HepG2 (cell line): ENCODE data around the gene RTP3. TPM values are rescaled to one million over a fixed set of nuclear protein-coding genes. Genes with fewer than 3 reads are reported as not detected.

Experiments
- ATAC-seq: fragments of 200-7000 bp; cut with Tn5 transposase; 3 replicates; pipeline ENCODE4 v1.9.1; 2020; ENCODE audit warnings: mild to moderate bottlenecking, moderate library complexity
- BruUV-seq: library from RNA; stranded (reverse); fragments of 400-500 nt; replicated peaks from 2 replicates; lab custom pipeline; 2021; lab: Mats Ljungman, UMichigan
- CTCF ChIA-PET: fragments of 300-600 bp; formaldehyde crosslinking; extraction: SDS; loops from one replicate; lab custom pipeline; 2021; ENCODE audit warnings: low total read pairs, inconsistent platforms, low intra/inter-chr PET ratio; lab: Yijun Ruan, JAX
- POLR2A ChIA-PET: fragments of 350-600 bp; sonication (Branson Sonifier 250); formaldehyde crosslinking; loops from one replicate; lab custom pipeline; 2020; ENCODE audit warnings: antibody characterized with exemption, inconsistent platforms; lab: Yijun Ruan, JAX
- DNase-seq: peaks from one replicate; pipeline ENCODE4 v3.0.0-alpha.2; 2015; ENCODE audit warnings: low spot score
- FAIRE-seq: peaks from 3 replicates; lab custom pipeline; 2011; peaks lifted over from hg19 to GRCh38; lab: Jason Lieb, UNC
- H2AFZ ChIP-seq: one replicate; pipeline ENCODE4 v1.6.1; 2011; ENCODE audit warnings: low read length, inconsistent platforms
- H3K27ac ChIP-seq: fragments of 300-600 bp; 3 replicates; pipeline ENCODE4 v1.8.0; 2011; ENCODE audit warnings: mixed run types, mild to moderate bottlenecking, mixed read lengths, low read length, inconsistent platforms; ENCODE audit not compliant: insufficient read depth; ENCODE audit errors: extremely low read length
- H3K27me3 ChIP-seq, 2 experiments: fragments of 200-600 bp in 1 of 2; 2 replicates in 1 of 2; 3 replicates in 1 of 2; pipeline versions ENCODE4 v1.6.0 to v1.8.0; 2011; ENCODE audit warnings: low read length in 2 of 2, mild to moderate bottlenecking in 2 of 2, moderate library complexity in 2 of 2, inconsistent platforms in 1 of 2; ENCODE audit not compliant: insufficient read depth in 2 of 2, control insufficient read depth in 1 of 2
- H3K36me3 ChIP-seq, 2 experiments: fragments of 200-600 bp in 1 of 2; replicated peaks in 1 of 2; 2 replicates in 1 of 2; 3 replicates in 1 of 2; pipeline versions ENCODE4 v1.5.1 to v1.8.0; 2011; ENCODE audit warnings: low read length in 2 of 2, inconsistent platforms in 1 of 2; ENCODE audit not compliant: insufficient read depth in 2 of 2, control insufficient read depth in 1 of 2
- H3K4me1 ChIP-seq: 2 replicates; pipeline ENCODE4 v1.5.1; 2012; ENCODE audit warnings: low read length, inconsistent platforms; ENCODE audit not compliant: insufficient read depth
- H3K4me2 ChIP-seq: 2 replicates; pipeline ENCODE4 v1.6.0; 2011; ENCODE audit warnings: low read depth, low read length, inconsistent platforms
- H3K4me3 ChIP-seq, 3 experiments: fragments of 200-600 bp in 1 of 3; sonication (generic), shearing (Covaris generic) in 1 of 3; replicated peaks in 1 of 3; 2 replicates each; pipeline ENCODE4 v1.5.1; 2011 to 2016; ENCODE audit warnings: low read length in 3 of 3, inconsistent platforms in 2 of 3, low read depth in 2 of 3, mild to moderate bottlenecking in 2 of 3, control low read depth in 1 of 3, mixed read lengths in 1 of 3; ENCODE audit not compliant: insufficient read depth in 1 of 3
- H3K79me2 ChIP-seq: one replicate; pipeline ENCODE4 v1.6.1; 2011; ENCODE audit warnings: low read length, inconsistent platforms; ENCODE audit not compliant: insufficient read depth
- H3K9ac ChIP-seq: 2 replicates; pipeline ENCODE4 v1.6.0; 2011; ENCODE audit warnings: mild to moderate bottlenecking, low read depth, low read length, inconsistent platforms; ENCODE audit not compliant: insufficient read depth
- H3K9me3 ChIP-seq: 2 replicates; pipeline ENCODE4 v1.5.1; 2012; ENCODE audit warnings: mild to moderate bottlenecking, low read length
- H4K20me1 ChIP-seq: 2 replicates; pipeline ENCODE4 v1.6.0; 2011; ENCODE audit warnings: inconsistent platforms, mild to moderate bottlenecking, low read length, moderate library complexity; ENCODE audit not compliant: insufficient read depth
- CREM ChIP-seq, 2 experiments: sonication (generic) in 1 of 2; formaldehyde crosslinking in 1 of 2; IDR thresholded peaks; 2 replicates each; pipeline versions ENCODE4 v1.4.0 to v1.6.1; 2016 to 2020; ENCODE audit warnings: antibody characterized with exemption in 1 of 2, mild to moderate bottlenecking in 1 of 2, missing genetic modification reagents in 1 of 2
- FOXP1 ChIP-seq, 2 experiments: fragments of 450-650 bp in 1 of 2; IDR thresholded peaks; 2 replicates each; pipeline ENCODE4 v1.6.1; 2017 to 2018; ENCODE audit warnings: antibody characterized with exemption in 1 of 2
- HMGA1 ChIP-seq: sonication (generic); formaldehyde crosslinking; conservative IDR thresholded peaks from 2 replicates; pipeline ENCODE4 v1.4.0; 2020; ENCODE audit warnings: missing genetic modification reagents
- HNF4A ChIP-seq: sonication (generic); formaldehyde crosslinking; IDR thresholded peaks from 2 replicates; pipeline ENCODE4 v1.4.0; 2020; ENCODE audit warnings: missing genetic modification reagents
- KDM5A ChIP-seq: fragments of 200-600 bp; sonication (generic); IDR thresholded peaks from 2 replicates; pipeline ENCODE4 v1.7.0; 2018; ENCODE audit warnings: antibody characterized with exemption, mild to moderate bottlenecking, low read length, borderline replicate concordance
- MED1 ChIP-seq: sonication (generic); formaldehyde crosslinking; IDR thresholded peaks from 2 replicates; pipeline ENCODE4 v1.4.0; 2020; ENCODE audit warnings: missing genetic modification reagents
- MTERF4 ChIP-seq: sonication (generic); formaldehyde crosslinking; IDR thresholded peaks from 2 replicates; pipeline ENCODE4 v1.8.0; 2023; ENCODE audit warnings: mild to moderate bottlenecking, missing genetic modification reagents
- NFKB2 ChIP-seq: sonication (generic); formaldehyde crosslinking; IDR thresholded peaks from 2 replicates; pipeline ENCODE4 v1.4.0; 2020; ENCODE audit warnings: missing genetic modification reagents, borderline replicate concordance
- PRDM15 ChIP-seq: sonication (generic); formaldehyde crosslinking; IDR thresholded peaks from 2 replicates; pipeline ENCODE4 v1.4.0; 2020; ENCODE audit warnings: missing genetic modification reagents
- REL ChIP-seq: sonication (generic); formaldehyde crosslinking; conservative IDR thresholded peaks from 2 replicates; pipeline ENCODE4 v1.8.0; 2022; ENCODE audit warnings: mild to moderate bottlenecking, missing genetic modification reagents, moderate library complexity
- RNF2 ChIP-seq: fragments of 450-650 bp; conservative IDR thresholded peaks from 2 replicates; pipeline ENCODE4 v1.6.1; 2016; ENCODE audit warnings: low read depth
- SAFB2 ChIP-seq: sonication (generic); formaldehyde crosslinking; IDR thresholded peaks from 2 replicates; pipeline ENCODE4 v1.5.1; 2020; ENCODE audit warnings: missing genetic modification reagents, low read depth, mild to moderate bottlenecking, borderline replicate concordance
- SP4 ChIP-seq: sonication (generic); formaldehyde crosslinking; IDR thresholded peaks from 2 replicates; pipeline ENCODE4 v1.8.1; 2023; ENCODE audit warnings: mild to moderate bottlenecking, missing genetic modification reagents
- ZFP36 ChIP-seq: fragments of 150-350 bp; IDR thresholded peaks from 2 replicates; pipeline ENCODE4 v1.6.1; 2018; ENCODE audit warnings: borderline replicate concordance, low read length, low read depth; ENCODE audit not compliant: partially characterized antibody
- ZFP36L1 ChIP-seq: sonication (generic); formaldehyde crosslinking; IDR thresholded peaks from 2 replicates; pipeline ENCODE4 v1.8.0; 2022; ENCODE audit warnings: mild to moderate bottlenecking, missing genetic modification reagents, moderate library complexity
- ZMAT3 ChIP-seq: sonication (generic); formaldehyde crosslinking; conservative IDR thresholded peaks from 2 replicates; pipeline ENCODE4 v1.7.0; 2021; ENCODE audit warnings: missing genetic modification reagents
- ZNF34 ChIP-seq: sonication (generic); formaldehyde crosslinking; IDR thresholded peaks from 2 replicates; pipeline ENCODE4 v1.4.0; 2020; ENCODE audit warnings: mild to moderate bottlenecking, missing genetic modification reagents, borderline replicate concordance
- WGBS: methylation state at CpG from one replicate; pipeline ENCODE4 v1.1.6; 2017; ENCODE audit warnings: low lambda C conversion rate; 5-methylcytosine and 5-hydroxymethylcytosine counted together
- in situ Hi-C: cut with HindIII; loops from 2 replicates; pipeline ENCODE4 v1.10.0; 2017; ENCODE audit warnings: low pct_unique_long_range_greater_than_20kb; ENCODE audit not compliant: extremely low pct_ligation_motif_present
- intact Hi-C: fragments of 100-400 bp; cut with micrococcal nuclease; formaldehyde crosslinking; loops from one replicate; pipeline ENCODE4 v1.10.0; 2022; ENCODE audit not compliant: unreplicated experiment
- polyA plus RNA-seq, 8 experiments: library from polyadenylated mRNA; depleted of rRNA in 3 of 8; stranded (reverse) in 7 of 8; unstranded in 1 of 8; fragments of >200 nt; fragmentation: Illumina TruSeq in 4 of 8; extraction: Trizol in 4 of 8; gene quantifications; 2 replicates each; pipeline versions ENCODE4 v1.2.1 to v1.2.3, GENCODE V29; 2011 to 2016; ENCODE audit warnings: low read depth in 4 of 8, missing spikeins in 1 of 8, mixed read lengths in 1 of 8; ENCODE audit not compliant: insufficient read depth in 1 of 8
- total RNA-seq, 5 experiments: library from RNA; depleted of rRNA; stranded (reverse); fragments of >200 nt; fragmentation: Illumina TruSeq; extraction: Trizol; gene quantifications; 2 replicates each; pipeline ENCODE4 v1.2.3, GENCODE V29; 2016; ENCODE audit warnings: low read depth in 1 of 5
- TF ChIP-seq, protein P1 (sequence below): sonication (generic); formaldehyde crosslinking; IDR thresholded peaks from 2 replicates; pipeline ENCODE4 v1.9.0; 2022; ENCODE audit warnings: low read depth, missing genetic modification reagents

The RTP3 gene
- total and polyA plus RNA-seq, 2 of the 13 experiments (the other 11 are each of a cell fraction or from before 2014, with no cell fraction given): 0.09 TPM; not detected in 1

DNA sequence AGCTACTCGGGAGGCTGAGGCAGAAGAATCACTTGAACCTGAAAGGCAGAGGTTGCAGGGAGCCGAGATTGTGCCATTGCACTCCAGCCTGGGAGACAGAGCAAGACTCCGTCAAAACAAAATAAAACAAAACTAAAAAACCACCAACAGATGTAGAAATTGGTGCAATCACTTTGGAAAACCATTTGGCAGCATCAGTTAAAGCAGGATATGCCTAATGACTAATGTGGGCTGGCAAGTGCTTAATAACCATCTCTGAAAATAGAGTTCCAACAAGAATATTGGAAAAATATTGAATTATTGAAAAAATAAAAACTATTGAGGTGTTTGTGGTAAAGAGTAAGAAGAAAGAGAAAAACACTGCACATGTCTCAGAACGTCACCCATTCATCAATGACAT lies 16.1 kb upstream of the RTP3 start (continued):
- TF ChIP-seq REL (CRISPR knock-in tag) (no peak), RNF2 (no peak), MTERF4 (CRISPR knock-in tag) (no peak), NFKB2 (CRISPR knock-in tag) (no peak), PRDM15 (CRISPR knock-in tag) (no peak), ZNF34 (CRISPR knock-in tag) (no peak), MED1 (no peak), SAFB2 (no peak)

DNA sequence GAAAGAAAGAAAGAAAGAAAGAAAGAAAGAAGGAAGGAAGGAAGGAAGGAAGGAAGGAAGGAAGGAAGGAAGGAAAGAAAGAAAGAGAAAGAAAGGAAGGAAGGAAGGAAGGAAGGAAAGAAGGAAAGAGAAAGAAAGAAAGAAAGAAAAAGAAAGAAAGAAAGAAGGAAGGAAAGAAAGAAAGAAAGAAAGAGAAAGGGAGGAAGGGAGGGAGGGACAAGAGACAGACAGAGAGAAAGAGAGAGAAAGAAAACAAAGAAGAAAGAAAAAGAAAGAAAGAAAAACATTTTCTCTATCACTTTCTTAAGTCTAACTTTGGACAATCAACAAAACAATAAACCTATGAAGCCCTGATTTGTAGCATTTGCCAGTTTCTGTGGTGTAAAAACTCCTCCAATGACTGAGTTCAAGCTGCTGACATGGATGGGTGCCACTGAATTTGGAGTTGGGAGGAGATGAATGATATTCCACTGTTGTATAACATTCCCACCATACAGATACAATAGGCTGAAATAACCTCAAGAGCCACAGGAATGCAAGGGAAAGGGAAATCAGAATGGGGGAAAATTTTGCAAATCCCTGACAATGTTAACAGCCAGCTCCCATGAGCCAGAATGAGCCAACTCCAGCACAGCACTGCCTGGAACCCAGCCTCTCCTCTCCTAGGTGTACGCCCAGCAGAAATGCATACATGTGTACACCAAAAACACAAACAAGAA lies 15.0 kb upstream of the RTP3 start:
- intact Hi-C loops: no loop called here
- Histone ChIP-seq H3K27ac (no peak overlapping the region), H3K4me3 (no peak overlapping the region), H3K4me2 (no peak overlapping the region), H2AFZ (no peak overlapping the region), H3K4me1 (peaks cover 14% of the 10 kb centered on the region), H3K36me3 (no peaks in the 10 kb centered on the region), H3K9ac (no peak overlapping the region), H4K20me1 (no peaks in the 10 kb centered on the region), H3K27me3 (peaks cover 0 to 1% of the 10 kb centered on the region in 2 experiments; a peak in 1 of 5 replicates), H3K9me3 (no peaks in the 10 kb centered on the region), H3K79me2 (no peaks in the 10 kb centered on the region)
- no peak for DNase-seq
- FAIRE-seq: no peak
- ChIA-PET POLR2A (no interaction called here), CTCF (no interaction called here)
- no TSS peak for BruUV-seq
- in situ Hi-C loops: loop anchor here (10.0 kb wide), 1 partner anchor 182 kb away; no protein-coding TSS in a partner anchor
- whole genome bisulfite sequencing: 57% methylated on average over 1 of the region's 1 CpG
- no peak for ATAC-seq
- TF ChIP-seq SP4 (CRISPR knock-in tag): no peak
- TF ChIP-seq, protein P1, sequence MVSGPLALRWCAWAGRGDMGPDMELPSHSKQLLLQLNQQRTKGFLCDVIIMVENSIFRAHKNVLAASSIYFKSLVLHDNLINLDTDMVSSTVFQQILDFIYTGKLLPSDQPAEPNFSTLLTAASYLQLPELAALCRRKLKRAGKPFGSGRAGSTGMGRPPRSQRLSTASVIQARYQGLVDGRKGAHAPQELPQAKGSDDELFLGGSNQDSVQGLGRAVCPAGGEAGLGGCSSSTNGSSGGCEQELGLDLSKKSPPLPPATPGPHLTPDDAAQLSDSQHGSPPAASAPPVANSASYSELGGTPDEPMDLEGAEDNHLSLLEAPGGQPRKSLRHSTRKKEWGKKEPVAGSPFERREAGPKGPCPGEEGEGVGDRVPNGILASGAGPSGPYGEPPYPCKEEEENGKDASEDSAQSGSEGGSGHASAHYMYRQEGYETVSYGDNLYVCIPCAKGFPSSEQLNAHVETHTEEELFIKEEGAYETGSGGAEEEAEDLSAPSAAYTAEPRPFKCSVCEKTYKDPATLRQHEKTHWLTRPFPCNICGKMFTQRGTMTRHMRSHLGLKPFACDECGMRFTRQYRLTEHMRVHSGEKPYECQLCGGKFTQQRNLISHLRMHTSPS (CRISPR knock-in tag): no peak
- TF ChIP-seq HNF4A (CRISPR knock-in tag): no peak
- TF ChIP-seq ZMAT3 (CRISPR knock-in tag): no peak
- no peak for TF ChIP-seq ZFP36
- no peak for TF ChIP-seq FOXP1 (IDR thresholded peaks at IDR 0.05)
- no peak for TF ChIP-seq FOXP1 (CRISPR knock-in tag; IDR thresholded peaks at IDR 0.05)
- no peak for TF ChIP-seq CREM (IDR thresholded peaks at IDR 0.05)
- no peak for TF ChIP-seq CREM (CRISPR knock-in tag; IDR thresholded peaks at IDR 0.05)
- TF ChIP-seq KDM5A: no peak
- TF ChIP-seq HMGA1 (CRISPR knock-in tag): no peak
- TF ChIP-seq ZFP36L1: no peak
